Umbilical cord (tissue), 2 donors: ENCODE data around the gene CBX7. TPM values are rescaled to one million over a fixed set of nuclear protein-coding genes. Genes with fewer than 3 reads are reported as not detected.

ENCODE experiments used
- DNase-seq: peaks from one replicate; pipeline ENCODE4 v3.0.0-alpha.2; 2015; ENCODE audit warnings: low spot score
- total RNA-seq: library from RNA; depleted of rRNA; stranded (reverse); fragments of >200 nt; gene quantifications from one replicate; pipeline ENCODE4 v1.2.3, GENCODE V29; 2014; ENCODE audit warnings: low replicate concordance; ENCODE audit not compliant: insufficient read depth

CBX7 gene
- total RNA-seq: 10.4 TPM

DNA sequence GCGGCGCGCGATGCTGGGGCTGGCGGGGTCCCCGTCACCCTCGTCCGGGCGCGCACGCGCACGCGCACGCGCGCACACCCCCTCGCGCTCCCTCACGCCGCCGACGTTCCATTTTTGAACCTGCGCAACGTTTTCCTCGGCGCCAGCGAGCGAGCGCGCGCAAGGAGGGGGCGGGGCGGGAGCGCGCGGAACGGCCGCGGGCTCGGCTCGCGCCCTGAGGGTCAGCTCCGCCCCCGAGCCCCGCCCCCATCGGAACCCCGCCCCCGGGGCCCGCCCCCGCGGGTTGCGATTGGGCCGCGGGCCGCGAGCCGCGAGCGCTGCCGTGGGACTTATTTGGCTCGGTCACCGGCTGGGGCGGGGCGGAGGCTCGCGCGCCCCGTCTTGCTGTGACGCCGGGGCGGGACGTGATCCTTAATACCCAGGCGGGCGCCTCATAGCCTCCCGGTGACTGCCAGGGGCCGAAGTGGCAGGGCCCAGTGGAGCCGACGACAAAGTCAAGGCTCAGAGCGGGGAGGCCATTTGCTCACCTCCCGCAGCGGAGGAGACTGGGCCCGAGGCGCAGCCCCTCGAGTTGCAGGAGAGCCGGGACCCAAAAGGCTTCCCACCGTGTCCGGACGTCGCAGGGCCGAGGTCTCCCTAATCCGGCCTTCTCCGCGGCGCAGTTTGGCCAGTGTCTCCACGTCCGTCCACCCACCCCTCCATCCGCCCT lies at the start of gene CBX7:
CBX7 (minus strand) TSS at position 170 of the 709 bp plus-strand sequence. CDS start 236 bp downstream, outside the sequence.
- DNase-seq: peak; percentile 88

DNA sequence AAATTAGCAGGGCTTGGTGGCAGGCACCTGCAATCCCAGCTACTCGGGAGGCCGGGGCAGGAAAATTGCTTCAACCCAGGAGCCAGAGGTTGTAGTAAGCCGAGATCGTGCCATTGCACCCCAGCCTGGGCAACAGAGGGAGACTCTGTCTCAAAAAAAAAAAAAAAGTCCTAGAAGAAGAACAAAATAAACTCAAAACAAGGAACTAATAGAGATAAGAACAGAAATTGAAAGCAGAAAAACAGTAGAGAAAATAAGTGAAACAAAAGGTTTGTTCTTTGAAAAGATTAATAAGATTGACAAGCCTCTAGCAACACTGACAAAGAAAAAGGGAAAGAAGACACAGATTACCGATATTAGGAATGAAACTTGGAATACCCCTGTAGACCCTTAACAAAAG lies 45.1 kb upstream of the CBX7 start:
- no peak for DNase-seq

GRCh38 chr22:39194098-39194497 lies 41.6 kb upstream of the CBX7 start:
- no peak for DNase-seq

DNA sequence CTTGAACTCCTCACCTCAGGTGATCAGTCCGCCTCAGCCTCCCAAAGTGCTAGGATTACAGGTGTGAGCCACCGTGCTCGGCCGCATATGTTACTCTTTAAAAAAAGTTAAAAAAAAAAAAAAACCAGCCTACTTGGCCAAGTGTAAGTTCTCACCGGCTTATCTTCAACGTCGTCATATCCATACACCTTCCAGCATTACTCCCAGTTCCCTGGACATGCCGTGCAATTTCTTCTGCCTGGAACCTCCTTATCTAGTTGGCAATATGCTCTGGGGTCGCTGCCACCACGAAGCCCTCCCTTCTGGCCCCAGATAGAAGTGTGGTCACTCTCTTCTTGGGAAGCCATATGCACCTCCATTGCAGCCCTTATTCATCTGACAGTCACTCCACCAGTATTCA lies 36.3 kb upstream of the CBX7 start:
- no peak for DNase-seq

GRCh38 chr22:39185601-39186012 lies 33.1 kb upstream of the CBX7 start:
- peak; percentile 76 for DNase-seq

DNA sequence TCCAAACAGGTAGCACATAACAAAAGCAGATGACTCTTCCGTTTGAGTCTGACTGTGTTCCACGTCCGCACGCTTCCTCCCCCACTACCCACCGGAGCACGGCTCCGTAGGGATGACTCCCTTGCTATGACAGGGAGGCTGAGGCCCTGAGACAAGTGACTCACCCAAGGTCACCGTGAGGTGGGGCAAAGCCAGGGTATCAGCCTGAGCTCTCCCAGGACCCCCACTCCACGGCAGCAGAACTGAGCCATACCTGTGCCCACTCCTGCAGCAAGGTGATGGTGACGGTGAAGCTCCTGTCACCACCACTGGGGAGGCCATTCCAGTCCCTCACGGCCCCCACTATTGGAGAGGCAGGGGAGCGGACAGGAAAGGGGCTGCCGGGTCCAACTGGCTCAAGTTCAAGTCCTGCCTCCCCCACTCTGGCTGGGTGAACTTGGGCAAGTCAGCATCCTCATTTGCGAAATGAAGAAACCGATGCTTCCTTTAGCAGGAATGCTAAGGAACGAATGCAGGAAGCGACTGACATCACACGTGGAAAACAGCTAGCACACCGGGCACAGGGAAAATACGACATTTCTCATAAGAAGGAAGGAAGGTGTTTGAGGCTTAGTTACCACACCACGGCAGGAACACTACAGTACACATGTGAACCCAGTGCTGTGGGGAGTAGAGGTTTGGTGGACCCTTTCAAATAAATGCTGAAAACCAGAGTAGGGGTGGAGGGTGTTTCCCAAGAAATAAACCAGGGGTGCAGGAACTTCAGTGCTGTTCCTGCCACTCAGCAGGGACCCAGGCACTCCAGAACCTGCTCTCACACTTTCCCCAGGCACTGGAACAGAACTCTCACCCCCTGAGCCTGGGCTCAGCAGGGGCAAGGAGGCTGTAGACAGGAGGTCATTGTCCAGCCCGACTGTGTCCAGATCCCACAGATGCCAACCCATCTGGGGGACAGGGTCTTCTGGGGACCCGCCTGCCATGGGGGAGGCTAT lies 32.4 kb upstream of the CBX7 start:
- DNase-seq: no peak

DNA sequence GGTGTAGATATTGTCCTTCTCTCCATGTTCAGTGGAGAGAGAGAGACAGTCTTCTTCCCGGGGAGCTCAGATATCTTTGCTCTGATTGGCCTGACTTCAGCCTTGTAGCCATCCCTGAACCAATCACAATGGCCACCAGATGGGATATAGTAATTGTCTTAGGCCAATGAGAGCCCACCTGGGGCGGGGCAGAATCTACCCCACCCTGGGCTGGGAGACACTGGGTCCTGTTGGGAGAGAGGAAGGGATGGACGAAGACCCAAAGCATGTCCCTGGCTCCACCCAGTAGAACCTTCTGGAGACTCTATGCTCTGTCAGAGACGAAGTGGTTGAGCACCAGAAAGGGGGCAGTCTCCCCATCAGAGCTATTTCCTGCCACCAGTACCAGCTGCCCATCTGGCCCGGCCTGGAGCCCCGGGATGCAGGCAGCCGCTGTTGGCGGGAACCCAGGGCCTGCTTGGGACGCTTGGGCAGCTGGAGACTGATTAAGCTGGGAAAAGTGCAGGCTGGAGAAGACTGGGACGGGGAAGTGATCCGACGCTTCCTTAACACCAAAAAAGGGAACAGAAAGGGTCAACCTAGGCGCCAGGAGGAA lies 31.6 kb upstream of the CBX7 start:
- DNase-seq: no peak

DNA sequence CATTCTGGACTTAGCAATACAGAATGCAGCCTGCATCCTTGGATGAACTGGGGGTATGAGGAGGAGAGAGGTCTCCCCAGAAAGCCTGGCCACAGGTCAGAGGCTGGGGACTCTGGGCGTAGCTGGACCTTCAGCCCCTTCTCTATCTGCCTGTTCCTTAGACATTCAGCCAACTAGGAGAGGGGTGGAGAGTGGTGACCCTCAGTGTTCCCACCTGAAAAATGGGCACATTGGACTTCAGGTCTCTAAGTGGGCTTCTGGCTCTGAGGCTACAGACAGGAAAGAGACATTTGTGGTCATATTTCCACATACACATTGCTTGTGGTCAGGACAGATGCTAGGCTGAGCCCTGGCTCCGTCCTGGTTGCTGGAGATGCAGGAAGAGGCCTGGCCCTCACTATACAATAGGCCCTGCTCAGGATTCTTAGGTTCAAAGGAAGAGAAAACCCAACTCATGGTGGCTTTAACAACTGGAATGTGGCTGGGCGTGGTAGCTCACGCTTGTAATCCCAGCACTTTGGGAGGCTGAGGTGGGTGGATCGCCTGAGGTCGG lies 30.1 kb upstream of the CBX7 start:
- DNase-seq: no peak

DNA sequence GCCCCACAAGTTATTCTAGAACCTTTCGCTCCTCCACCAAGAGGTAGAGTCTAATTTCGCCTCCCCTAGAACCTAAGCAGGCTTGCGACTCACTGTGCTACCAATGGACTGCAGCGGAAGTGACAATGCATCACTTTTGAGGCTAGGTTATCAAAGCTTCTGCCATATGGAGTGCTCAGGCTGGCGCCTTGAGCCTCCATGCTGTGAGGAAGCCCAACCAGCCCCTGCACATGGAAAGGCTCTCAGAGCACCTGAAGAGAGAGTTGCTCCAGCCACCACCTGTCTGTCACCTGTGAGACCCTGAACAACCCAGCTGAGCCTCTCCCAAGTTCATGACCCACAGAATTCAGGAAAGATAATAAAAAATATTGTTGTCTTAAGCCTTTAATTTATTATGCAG lies 29.3 kb upstream of the CBX7 start:
- DNase-seq: no peak

GRCh38 chr22:39181356-39181755 lies 28.9 kb upstream of the CBX7 start:
- no peak for DNase-seq

DNA sequence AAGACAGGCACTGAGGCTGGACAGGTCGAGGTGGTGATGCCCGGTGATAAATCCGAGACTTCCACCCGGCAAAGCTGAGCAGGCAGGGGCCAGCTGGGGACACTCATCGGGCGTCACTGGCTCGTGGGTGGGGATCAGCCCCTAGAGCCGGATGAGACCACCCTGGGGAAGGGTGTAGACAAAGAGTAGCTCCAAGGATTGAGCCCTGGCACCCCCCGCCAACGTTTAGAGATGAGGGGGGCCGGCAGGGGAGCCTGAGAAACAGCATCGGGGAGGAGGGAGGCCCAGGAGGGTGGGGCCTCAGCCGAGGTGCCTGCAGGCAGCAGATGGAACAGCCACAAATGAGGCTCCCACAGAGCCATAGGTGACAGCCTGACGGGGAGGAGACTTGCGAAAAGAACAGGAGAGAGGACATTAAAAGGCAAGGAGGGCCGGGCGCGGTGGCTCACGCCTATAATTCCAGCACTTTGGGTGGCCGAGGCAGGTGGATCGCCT lies 27.4 kb upstream of the CBX7 start:
- DNase-seq: no peak

GRCh38 chr22:39179401-39179827 lies 26.9 kb upstream of the CBX7 start:
- no peak for DNase-seq

DNA sequence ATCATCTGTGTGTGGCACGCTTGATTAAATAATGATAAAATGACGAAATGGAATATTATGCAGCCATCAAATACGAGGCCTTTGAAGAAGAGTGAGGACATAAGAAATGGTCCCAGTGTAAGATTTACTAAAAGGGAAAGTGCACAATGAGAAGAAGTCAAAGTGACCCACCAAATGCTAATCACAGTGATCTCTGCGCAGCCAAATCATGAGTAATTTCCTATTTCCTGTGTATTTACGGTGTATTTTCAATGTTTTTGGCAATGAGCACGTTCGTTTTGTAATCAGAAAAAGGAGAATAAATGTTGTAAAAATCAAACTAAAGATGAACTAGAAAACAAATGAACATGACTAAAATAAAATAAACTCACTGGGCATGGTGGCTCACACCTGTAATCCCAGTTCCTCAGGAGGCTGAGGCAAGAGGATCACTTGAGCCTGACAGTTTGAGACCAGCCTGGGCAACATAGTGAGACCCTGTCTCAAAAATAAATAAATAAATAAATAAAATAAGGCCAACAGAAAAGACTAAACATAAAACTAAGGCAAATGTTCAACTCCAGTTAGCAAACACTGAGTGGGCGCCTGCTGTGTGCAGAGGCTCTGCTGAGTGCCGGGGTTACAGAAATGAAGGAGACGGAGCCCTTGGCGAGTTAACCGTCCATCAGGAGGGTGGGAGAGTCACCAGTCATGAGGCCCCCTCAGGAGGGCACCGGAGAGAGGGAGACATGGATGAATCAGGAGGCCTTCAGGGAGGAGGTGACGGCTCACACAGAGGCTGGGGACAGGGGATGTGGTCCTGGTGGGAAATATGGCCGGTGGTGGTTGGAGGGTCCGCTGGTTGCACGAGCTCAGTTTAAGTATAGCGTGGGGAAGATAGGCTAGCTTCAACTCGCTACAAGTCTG lies 26.0 kb upstream of the CBX7 start:
- no peak for DNase-seq

GRCh38 chr22:39177791-39178190 lies 25.3 kb upstream of the CBX7 start:
- no peak for DNase-seq

GRCh38 chr22:39177456-39177775 lies 24.9 kb upstream of the CBX7 start:
- no peak for DNase-seq

GRCh38 chr22:39176714-39177455 lies 24.4 kb upstream of the CBX7 start:
- no peak for DNase-seq

GRCh38 chr22:39176143-39176713 lies 23.7 kb upstream of the CBX7 start:
- DNase-seq: peak; percentile 73

DNA sequence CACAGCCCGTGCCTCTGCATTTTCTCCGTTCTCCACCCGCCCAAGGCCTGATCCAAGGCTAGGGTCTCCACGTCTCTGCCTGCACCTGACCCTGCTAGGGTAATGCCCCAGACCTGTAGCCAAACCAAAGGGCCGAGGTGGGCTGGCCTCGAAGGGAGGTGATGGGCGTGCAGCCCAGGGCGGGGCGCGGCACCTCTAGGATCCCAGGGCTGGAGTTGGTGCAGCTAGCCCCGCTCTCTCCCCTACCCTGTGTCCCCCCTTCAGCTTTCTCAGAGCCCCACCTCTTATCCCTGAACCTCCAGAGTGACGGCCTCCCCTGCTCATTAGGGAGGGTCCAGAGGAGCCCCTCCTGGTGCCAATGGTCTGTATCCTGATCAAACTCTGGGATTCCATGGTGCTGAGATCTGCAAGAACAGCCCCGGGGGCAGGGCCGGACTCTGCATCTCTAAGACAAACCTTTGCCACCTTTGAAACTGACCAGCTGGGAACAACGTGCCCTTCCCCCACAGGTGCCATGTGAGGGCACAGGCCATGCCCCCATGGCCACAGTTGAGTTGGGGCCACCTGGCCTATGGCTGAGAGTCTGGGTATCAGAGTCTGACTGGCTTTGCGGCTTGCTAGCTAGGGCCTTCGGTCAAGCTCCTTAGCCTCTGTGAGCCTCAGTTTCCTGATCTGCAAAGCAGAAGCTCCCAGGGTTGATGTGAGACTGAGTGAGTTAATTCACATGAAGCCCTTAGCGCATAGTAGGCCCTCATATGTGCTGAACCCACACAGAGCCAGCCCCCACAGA lies 23.1 kb upstream of the CBX7 start:
- peak; percentile 12 for DNase-seq
